HT1080 (cell line): ENCODE data around the gene LONP2. TPM values are rescaled to one million over a fixed set of nuclear protein-coding genes. Genes with fewer than 3 reads are reported as not detected.

Experiments used
- DNase-seq: peaks from one replicate; pipeline ENCODE4 v3.0.0-alpha.2; 2015; ENCODE audit warnings: low read depth
- polyA plus RNA-seq, 2 experiments: library from polyadenylated mRNA; depleted of rRNA; stranded (reverse); fragments of >200 nt; gene quantifications; 2 replicates each; pipeline ENCODE4 v1.2.3, GENCODE V29; 2015
- total RNA-seq: library from RNA; depleted of rRNA; stranded (reverse); fragments of >200 nt; shearing (Covaris generic); gene quantifications from 2 replicates; pipeline ENCODE4 v1.2.3, GENCODE V29; 2014; rRNA removed

The LONP2 gene, protein sequence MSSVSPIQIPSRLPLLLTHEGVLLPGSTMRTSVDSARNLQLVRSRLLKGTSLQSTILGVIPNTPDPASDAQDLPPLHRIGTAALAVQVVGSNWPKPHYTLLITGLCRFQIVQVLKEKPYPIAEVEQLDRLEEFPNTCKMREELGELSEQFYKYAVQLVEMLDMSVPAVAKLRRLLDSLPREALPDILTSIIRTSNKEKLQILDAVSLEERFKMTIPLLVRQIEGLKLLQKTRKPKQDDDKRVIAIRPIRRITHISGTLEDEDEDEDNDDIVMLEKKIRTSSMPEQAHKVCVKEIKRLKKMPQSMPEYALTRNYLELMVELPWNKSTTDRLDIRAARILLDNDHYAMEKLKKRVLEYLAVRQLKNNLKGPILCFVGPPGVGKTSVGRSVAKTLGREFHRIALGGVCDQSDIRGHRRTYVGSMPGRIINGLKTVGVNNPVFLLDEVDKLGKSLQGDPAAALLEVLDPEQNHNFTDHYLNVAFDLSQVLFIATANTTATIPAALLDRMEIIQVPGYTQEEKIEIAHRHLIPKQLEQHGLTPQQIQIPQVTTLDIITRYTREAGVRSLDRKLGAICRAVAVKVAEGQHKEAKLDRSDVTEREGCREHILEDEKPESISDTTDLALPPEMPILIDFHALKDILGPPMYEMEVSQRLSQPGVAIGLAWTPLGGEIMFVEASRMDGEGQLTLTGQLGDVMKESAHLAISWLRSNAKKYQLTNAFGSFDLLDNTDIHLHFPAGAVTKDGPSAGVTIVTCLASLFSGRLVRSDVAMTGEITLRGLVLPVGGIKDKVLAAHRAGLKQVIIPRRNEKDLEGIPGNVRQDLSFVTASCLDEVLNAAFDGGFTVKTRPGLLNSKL
- 19.5 and 20.9 TPM in 2 replicates for total RNA-seq
- 12.3 and 14.4 TPM in 2 replicates for polyA plus RNA-seq (2015; cell fraction: cytosol; rRNA removed)
- 38.3 and 52.1 TPM in 2 replicates for polyA plus RNA-seq (2015; cell fraction: nucleus; rRNA removed)

DNA sequence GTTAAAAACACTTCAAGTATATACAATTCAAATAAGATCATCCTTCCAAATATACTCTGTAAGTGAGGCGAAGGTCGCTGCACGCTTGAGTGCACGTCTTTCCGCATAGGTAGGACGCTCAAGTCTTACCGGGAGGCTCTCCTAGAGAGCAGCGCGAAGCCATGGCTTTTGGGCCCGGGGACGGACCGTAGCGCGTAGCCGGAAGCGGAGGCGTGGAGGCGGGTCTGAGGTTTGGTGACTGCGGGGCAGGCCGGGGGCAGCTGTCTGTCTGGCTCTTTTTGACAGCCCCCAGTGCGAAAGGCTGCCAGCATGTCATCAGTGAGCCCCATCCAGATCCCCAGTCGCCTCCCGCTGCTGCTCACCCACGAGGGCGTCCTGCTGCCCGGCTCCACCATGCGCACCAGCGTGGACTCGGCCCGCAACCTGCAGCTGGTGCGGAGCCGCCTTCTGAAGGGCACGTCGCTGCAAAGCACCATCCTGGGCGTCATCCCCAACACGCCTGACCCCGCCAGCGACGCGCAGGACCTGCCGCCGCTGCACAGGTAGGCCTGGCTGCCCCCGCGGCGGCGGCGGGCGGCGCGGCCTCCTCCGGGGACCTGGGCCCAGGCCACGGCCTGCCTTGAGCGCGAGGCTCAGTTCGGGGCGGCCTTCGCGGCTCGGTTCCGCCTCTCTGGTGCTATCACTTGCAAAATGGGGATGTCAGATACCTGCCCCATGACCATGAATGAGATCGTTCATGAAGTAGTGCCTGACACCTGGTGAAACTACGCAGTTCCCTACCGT, at the start of gene LONP2:
LONP2 (plus strand) TSS at position 221 of the 783 bp plus-strand sequence; CDS start at position 310, 89 bp downstream.
- peak; percentile 86 for DNase-seq

DNA sequence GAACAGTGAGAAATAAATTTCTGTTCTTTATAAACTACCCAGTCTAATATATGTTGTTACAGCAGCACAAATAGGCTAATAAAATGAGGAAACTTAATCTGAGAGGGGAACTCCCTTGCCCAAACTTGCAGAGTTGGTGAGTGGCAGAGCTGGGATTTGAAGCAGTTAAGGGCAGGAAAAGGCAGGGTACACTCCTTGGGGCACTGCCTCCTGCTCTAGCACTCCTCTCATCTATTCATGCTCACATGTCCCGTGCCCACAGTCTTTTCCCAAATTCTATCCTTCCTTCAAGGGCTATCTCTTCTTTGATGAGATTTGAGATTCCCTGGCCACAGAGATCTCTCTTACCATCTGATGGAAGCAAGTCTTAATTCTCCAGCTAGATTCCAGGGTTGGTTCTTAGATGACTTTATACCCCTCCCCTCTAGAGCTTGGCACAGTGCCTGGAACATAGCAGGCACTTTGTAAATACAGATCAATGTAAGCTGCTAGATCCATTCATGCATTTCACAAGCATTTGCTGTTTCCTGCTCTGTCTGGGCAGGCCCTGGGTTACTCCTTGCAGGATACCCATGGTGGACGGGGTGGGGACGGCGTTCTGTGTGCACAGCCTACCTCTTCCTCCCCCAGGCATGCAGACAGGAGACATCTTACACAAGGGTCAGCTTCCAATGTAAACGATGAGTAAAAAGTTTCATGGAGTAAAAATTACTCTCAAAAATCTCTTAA, 49.1 kb upstream of the LONP2 start:
- peak; percentile 41 for DNase-seq

DNA sequence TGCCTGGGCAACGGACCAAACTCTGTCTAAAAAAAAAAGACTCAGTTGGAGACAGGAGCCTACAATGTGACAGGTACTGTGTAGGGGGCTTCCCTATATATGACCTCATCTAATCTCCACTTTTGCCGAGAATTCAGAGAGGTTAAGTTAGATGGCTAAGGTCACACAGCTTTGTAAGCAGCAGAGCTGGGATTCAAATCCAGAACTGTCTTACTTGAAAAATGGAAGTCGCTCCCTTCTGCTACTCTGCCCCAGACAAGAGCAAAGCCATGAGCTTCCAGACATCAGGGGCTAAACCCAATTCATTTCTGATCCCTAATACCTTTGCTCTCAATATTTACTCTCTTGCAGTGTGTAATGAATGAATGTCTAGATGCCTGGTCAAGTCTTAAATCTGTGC, 46.8 kb upstream of the LONP2 start:
- no peak for DNase-seq

DNA sequence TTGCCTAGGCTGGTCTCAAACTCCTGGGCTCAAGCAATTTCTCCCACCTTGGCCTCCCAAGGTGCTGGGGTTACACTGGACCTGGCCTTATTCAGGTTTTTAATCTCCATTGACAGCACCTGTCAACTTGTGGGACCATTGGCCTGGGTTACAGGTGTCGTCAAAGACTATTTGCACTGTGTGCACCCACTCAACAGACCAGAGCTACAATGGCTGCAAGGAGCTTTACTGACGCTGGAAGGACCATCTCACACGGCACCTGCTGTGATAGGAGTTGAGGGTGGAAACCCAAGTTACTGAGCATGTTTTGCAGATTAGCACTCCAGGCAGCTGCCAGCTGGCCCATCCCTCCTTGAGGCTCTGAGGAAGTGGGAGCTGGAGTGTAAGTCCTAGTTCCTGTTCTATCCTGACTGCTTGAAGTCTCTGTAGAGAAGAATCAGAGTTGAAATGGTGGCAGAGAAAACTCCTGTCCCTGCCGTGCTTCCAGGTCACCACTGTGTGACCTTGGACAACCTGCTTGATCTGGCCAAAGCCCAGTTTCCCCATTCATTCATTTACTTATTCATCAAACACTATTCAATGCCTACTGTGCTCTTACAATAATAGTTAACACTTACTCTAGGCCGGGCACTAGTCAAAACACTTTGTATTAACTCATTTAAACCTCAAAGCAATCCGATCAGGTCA, 42.4 kb upstream of the LONP2 start:
- DNase-seq, result no peak

DNA sequence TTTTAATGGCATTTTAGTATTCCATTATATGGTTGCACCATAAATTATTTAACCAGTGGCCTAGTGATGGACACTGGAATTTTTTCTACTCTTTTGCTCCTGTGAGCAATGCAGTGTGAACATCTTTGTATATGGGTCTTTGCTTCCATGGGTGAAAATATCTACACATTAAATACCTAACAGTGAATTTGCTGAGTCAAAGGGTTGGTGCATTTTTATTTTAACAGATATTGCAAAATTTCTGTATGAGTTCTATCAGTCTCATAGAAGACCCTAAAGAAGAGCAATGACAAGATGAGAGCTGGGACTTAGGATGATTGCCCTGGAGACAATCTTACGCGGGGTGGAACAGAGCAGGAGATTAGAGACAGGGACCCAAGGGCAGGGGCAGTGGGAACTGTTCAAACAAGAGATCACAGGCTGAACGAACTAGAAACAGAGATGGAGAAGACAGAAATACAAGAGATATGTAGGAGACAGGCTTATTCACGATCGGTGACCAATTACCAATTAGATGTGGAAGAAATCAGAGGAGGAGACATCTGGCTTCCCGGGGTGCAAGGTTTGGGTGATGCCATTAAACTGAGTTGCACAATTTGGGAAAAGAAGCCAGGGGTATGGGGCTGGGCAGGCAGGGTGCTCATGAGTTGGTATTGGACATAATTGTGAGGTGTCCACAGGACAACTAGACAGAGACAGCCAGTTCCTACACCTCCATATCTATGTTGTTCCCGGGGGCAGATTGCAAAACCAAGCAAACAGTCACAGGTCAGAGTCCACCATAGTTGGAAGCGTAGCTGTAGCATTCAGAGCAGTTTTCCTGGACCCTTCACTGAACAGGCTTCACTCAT, 39.9 kb upstream of the LONP2 start:
- DNase-seq, result no peak

DNA sequence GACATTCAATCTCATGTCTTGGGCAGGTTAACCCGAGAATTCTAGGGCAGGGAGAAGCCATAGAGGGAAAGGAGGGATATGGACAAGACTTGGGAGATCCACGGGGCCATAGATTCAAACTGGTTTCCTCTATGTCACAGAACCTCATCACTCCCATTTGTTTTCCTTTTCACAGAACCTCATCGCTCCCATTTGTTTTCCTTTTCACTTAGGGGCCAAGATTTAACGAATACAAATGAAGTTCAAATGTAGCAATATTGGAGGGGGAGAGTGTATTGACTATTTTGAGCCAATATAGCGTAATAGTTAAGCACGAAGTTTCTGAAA, 39.3 kb upstream of the LONP2 start:
- no peak for DNase-seq

DNA sequence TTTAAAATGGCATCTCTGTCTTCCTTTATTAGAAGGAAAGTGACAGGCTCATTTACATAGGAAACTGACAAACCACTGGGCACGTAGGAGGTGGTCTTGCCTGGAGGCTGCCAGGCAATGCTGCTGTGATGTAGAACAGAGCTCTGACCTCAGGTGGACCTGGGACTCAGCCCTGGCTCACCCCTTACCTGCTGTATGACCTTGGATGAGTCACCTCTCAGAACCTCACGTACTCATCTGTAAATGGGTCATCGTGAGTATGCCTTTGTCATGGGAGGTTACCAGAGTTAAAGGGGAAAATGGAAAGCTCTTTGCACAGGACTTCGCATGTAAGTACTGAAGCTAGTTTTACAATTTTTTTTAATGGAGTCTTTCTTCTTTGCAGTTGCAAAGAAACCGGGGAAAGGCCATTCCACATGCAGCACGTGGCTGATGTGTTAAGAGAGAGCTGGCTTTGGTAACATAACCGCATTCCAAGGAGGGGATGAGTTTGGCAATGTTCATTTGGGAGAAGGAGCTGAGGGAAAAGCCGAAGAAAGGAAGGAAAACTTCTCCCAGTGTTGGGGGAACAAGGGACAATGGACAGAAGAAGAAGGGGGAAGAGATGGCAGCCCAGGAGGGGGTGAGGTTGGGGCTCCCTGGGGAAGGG, 37.4 kb upstream of the LONP2 start:
- DNase-seq, result no peak

DNA sequence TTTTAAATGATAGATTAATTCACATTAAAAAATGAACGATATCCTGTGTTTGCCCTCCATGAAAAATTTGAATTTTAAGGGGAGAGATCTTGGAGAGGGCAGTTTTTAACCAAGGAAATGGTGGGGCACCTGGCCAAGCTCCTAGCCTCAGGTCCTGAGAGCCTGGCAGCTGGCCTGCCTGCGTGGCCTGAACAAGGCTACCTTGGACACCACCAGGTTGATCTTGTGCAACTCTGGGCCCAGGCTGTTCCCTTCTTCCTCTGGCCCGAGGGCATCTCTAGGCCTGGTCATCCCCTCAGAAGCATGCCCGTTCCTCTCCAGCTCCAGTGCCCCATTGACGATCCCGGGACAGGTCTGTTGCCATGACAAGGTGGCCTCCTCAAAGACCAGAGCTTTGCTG, 33.4 kb upstream of the LONP2 start:
- no peak for DNase-seq

DNA sequence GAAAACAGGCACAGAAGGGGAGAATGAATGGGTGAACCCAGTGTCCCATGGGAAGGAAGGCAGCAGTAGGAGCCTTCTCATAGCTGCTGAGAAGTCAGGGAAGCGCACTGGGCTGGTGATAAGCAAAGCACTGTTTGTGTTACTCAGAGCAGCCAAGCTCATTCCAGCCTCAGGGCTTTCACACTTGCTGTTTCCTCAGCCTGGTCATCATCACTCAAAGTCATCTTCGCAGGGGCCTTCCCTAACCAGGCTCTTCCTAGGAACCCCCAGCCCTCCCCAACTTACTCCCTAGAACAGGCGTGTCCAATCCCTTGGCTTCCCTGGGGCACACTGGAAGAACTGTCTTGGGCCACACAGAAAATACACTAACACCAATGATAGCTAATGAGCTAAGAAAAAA, 32.1 kb upstream of the LONP2 start:
- no peak for DNase-seq

DNA sequence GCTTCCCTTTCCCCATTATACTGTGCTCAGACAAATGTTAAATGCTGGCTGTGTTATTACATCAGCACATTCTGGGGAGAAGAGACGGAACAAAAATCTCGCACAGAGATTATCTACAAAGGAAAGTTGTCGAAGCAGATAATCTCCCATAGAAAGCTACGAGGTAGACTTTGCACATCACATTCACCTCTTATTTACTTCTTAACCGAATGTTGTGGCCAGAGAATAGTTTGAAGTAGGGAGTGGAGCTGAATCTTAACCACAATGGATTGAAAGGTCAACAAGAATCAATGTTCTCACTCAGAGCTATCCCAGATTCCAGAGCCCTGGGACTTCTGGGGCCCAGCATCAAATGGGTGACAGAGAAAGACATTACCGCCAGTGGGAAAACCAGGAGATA, 28.4 kb upstream of the LONP2 start:
- DNase-seq, result no peak

DNA sequence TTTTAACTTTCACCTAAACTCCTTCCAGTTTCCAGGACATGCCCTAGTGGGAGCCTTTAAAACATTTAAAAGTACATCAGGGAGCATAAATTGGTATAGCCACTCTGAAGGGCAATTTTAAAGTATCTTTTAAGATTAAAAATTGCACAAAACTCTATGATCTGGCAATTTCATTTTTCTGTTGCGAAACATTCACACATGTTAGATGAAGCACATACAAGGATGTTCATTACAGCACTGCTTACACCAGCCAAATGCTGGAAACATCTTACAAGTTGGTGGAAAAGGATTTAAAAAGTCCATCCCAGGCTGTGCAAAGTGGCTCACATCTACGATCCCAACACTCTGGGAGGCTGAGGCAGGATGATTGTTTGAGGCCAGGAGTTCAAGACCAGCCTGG, 26.4 kb upstream of the LONP2 start:
- DNase-seq, result no peak

DNA sequence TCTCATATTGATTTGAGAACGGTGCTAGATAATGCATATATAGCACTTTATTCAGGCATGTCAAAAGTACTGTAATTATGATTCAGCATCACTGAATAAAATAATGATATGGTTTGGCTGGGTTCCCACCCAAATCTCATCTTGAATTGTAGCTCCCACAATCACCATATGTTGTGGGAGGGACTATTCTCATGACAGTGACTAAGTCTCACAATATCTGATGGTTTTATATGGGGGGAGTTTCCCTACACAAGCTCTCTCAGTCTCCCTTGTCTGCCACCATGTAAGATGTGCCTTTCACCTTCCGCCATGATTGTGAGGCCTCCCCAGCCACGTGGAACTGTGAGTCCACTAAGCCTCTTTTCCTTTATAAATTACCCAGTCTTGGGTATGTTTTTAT, 25.6 kb upstream of the LONP2 start:
- DNase-seq, result no peak

DNA sequence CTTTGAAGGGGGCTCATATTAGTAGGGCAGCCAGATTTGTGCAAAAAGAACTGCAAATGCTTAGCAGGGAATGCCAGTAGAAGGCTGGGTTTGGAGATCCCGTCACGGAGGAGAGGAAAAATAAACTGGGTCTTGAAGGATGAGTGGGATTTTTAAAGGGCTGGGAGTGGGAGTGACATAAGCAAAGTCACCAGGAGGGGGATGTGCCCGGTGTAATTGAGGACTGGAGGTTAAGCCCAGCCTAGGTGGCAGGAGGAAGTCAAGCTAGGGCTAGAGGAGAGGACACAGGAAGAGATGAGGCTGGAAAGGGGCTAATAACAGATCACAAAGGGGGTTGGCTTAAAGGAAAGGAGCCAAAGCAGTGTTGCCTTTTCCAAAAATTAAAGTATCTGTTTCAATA, 23.2 kb upstream of the LONP2 start:
- DNase-seq, result no peak

DNA sequence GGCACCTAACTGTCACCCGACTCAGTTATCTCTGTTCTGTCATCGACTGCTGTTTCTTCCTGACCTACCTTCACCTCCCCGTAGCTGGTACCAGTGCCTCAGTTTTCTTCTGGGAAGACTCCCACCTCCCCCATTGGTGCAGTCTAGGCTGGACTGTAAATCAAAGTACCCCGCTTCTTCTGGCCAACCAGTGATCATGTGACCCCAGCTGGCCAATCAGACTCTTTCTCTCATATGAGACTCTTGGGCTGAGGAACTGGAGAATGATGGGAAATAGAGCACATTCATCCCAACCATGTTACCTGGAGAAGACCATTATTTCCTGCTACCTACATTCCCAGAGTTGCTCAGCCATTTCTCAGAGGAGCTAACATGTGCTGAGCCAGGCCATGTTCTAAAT, 20.6 kb upstream of the LONP2 start:
- no peak for DNase-seq

DNA sequence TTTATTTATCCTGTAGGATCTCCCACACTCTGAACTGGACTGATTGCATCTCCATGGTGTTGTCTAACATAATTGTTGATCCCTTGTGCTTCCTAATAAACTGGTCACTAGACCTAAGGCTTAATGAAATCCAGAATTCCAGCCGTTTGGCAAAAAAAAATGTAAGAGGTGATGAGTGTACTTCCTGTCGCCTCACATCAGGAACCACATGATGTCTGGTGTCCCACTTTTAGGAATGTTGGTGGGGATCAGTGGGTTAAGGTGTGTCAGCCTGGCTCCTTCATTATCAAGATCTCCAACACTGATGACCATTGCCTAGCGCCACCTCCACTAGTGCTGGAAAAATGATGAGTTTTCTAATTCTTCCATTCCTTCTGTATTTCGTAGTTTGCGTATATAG, 18.6 kb upstream of the LONP2 start:
- DNase-seq, result peak; percentile 48

DNA sequence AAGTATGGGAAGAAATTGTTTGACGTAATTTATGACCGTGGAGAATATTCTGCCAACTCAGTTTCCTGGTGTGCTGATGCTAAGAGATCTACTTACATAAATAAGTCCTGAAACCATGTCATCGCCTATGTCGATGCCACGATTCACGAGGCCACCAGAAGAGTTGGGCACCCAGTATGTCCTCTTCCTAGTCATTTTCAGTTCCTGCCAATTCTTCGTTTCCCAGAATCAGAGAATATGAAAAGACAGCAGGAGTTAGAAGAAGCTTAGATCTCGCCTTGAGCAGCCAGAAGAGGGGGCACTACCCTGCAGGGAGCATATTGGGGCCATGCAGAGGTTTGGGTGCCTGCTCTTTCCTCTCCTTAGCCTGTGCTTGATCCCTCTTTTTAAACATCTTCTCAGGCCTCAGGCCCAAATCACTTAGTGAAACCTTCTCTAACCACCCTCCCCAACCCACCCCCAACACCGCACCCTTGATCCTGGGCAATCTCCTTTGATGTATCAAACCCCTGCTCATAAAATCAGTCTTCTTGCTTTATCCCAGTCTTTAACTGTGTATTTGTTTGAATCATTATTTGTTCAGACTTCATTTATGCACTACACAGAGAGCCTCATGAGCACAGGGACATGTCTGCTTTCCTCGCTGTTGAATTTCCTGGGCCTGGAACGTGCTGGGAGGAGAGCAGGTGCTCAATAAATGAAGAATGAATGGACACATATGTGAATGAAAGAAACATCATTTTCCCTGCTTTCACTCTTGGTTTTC, 12.2 kb upstream of the LONP2 start:
- peak; percentile 17 for DNase-seq

DNA sequence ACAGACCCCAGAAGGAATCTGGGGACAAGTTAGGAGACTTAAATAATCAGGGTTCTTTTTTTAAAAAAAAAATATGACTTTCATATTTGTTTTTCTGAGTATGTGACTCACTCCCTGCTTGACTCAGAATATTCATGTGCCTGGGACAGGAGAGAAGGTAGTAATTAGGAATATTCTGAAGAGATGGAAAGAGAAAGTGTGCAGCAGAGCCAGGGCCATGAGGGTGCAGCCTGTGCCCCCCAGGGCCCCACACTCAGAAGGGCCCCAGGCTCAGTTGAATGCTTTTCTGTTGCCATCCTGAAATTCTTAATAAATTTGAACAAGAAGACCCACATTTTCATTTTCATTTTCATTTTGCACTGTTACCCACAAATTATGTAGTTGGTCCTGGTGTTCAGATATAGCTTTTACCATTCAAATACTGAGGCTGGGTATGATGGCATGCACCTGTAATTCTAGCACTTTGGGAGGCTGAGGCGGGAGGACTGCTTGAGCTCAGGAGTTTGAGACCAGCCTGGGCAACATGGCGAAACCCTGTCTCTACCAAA, 11.5 kb upstream of the LONP2 start:
- peak; percentile 18 for DNase-seq

DNA sequence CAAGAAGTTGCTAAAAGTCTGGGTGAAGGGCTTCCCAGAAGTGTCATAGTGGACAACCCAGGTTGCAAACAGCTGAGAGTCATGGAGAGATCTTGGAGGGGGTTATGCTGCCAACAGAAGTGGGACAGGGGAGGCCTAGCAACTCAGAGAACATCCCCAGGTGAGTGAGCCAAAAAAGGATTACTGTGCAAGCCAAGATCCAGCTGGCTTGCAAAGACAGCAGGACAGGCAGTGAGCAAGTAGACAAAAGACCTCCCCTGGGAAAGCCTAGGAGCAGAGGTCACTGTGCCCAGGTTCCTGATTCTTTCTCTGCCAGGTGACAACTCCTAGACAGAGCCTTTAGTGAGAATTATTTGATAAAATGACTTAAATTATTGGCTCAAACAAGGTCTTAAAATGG, 9.5 kb upstream of the LONP2 start:
- DNase-seq, result no peak
